GM12875 (cell line): Measurements from ENCODE around the gene SRSF7.
"Not testable (repeated sequence)": the region's sequence is repeated elsewhere in the genome, so short reads cannot be mapped to it uniquely, and the experiment has no call there.

Experiments used
- H3K4me3 ChIP-seq: one replicate; pipeline ENCODE4 v1.5.1; 2011; ENCODE audit warnings: low read depth, low read length, control low read depth
- TF ChIP-seq, protein P1 (sequence below): IDR thresholded peaks from 2 replicates; pipeline ENCODE4 v1.5.1; 2011; ENCODE audit warnings: low read depth, mild to moderate bottlenecking, control low read depth, inconsistent platforms, low read length, moderate library complexity, borderline replicate concordance; ENCODE audit not compliant: insufficient read depth

SRSF7 gene

DNA sequence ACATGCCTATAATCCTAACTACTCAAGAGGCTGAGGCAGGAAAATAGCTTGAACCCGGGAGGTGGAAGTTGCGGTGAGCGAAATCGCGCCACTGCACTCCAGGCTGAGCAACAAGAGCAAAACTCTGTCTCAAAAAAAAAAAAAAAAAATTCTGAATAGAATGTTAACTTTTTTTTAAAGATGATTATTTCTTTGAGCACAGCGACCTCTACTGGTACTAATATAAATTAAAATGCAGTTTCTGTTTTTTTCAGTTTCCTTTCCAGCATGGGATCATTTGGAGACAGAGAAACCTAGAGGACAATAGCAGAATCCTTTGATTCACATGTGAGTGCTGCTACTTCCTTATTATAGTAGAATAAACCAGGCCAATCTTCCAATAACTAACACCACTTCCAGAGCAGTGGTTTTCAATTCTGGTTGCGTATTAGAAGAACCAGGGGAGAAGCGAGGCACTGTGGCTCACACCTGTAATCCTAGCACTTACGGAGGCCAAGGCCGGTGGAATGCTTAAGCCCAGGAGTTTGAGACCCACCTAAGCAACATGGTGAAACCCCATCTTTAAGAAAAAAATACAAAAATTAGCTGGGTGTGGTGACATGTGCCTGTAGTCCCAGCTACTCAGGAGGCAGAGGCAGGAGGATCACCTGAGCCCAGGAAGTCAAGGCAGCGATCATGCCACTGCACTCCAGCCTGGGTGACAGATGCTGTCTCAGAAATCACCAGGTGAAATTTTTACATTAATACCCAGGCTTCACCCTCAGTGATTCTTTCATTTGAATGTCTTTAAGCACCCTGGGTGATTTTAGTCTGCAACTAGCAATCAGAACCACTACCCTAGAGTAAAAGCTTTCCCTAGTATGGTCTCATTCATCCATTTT is 10.1 kb downstream of the SRSF7 start:
- no peak overlapping the region for H3K4me3 ChIP-seq
- TF ChIP-seq, protein P1, sequence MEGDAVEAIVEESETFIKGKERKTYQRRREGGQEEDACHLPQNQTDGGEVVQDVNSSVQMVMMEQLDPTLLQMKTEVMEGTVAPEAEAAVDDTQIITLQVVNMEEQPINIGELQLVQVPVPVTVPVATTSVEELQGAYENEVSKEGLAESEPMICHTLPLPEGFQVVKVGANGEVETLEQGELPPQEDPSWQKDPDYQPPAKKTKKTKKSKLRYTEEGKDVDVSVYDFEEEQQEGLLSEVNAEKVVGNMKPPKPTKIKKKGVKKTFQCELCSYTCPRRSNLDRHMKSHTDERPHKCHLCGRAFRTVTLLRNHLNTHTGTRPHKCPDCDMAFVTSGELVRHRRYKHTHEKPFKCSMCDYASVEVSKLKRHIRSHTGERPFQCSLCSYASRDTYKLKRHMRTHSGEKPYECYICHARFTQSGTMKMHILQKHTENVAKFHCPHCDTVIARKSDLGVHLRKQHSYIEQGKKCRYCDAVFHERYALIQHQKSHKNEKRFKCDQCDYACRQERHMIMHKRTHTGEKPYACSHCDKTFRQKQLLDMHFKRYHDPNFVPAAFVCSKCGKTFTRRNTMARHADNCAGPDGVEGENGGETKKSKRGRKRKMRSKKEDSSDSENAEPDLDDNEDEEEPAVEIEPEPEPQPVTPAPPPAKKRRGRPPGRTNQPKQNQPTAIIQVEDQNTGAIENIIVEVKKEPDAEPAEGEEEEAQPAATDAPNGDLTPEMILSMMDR, result no peak; the same call in 1 of the 2 replicates

DNA sequence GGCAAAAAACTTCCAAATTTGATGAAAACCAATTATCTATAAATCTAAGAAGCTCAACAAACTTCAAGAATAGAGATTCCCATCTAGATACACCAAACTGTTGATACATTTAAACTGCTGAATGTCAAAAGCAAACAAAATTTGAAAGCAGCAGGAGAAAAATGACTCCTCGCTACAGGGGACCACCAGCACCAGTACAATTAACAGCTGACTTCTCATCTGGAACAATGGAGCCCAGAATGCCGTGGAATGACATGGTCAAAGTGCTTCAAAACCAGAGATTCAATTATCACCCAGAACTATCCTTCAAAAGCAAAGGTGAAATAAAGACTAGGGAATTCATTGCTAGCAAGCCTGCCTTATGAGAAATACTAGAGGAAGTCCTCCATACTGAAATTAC is 11.6 kb downstream of the SRSF7 start:
- H3K4me3 ChIP-seq, result no peak overlapping the region
- TF ChIP-seq, protein P1, result no peak

DNA sequence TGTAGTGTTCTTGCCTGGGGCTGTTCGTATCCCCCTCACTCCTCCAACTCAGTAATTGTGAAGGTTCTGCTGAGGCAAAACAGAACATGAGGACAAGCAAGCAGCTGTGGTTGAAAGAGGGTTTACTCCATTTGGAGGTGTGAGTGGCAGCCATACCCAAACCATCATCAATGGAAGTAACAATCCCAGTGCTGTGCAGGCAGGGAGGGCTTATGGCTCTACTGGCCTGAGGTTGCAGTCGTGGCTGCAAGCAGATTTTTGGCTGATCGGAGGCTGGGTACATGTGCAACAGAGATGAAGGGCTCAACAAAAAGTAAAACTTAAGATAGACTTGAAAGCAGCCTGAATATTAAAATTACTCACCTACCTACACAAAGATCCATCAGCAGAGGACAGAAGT is 13.2 kb downstream of the SRSF7 start:
- no peak overlapping the region for H3K4me3 ChIP-seq
- TF ChIP-seq, protein P1, result no peak

DNA sequence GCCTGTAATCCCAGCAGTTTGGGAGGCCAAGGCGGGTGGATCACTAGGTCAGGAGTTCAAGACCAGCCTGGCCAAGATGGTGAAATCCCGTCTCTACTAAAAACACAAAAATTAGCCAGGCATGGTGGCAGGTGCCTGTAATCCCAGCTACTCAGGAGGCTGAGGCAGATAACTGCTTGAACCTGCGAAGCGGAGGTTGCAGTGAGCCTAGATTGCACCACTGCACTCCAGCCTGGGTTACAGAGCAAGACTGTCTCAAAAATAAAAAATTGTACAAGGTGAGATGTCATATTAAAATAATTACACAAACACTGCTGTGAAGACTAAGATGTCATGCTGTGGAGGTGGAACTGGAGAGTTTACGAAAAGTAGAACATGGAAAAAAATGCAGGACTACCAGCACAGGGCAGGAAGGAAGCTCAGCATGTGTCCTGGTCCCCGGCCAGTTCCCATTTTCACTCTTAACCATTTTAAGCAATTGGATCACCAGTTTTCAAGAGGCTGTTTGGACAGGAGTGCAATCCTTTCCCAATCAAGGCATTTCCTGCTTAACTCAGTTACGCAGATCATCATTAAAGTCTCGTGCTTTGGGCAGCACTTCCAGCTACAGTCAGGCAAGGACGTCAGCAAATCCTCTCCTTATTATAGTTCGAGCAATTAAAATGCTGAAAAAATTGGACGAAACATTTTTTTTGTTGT is 14.0 kb downstream of the SRSF7 start:
- H3K4me3 ChIP-seq, result not testable (repeated sequence)

DNA sequence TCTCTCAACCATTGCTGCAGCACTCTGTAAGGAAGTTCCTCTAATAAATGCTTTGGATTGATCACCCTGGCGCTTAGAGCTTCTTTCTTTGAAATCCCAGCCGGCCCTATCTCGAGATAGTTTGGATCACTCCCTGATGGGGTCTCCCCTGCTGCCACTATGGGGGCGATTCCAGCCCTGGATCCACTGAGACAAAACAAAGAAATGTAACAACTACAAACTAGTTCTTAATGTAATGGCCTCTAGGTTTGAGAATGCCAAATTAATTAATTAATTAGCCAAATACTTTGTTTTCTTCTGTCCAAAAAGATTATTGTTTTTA is 15.2 kb downstream of the SRSF7 start:
- no peak overlapping the region for H3K4me3 ChIP-seq
- TF ChIP-seq, protein P1, result no peak

DNA sequence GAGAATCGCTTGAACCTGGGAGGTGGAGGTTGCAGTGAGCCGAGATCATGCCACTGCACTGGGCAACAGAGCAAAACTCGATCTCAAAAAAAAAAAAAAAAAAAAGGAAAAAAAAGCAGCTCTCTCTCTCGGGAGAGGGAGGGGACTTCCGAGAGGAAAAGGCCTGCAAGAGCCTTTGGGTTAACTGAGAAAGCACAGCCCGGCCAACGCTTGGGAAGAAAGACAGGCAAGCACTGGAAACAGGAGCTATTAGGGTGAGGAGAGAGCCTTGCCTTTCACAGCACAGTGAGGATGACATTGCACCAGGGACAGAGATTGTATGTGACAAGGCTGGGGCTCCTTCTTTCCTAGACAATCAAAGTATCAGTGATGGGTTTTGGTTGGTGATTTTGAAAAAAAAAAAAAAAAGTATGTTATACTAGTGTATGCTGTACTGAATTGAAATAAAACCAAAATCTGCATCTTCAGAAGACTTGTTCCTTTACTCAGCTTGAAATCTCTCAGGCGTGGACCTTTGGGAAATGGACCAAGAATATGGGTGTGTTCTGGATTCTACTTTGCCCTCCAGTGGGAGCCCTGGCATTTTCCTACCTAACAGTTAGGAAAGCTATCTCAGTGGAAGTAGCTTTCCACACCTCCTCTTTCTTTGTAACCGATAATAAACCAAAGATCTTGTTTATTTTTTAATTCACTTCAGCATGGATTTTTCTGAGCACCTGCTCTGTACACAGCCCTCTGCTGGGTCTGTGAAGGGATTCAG is 16.7 kb downstream of the SRSF7 start:
- TF ChIP-seq, protein P1, result no peak
- H3K4me3 ChIP-seq, result no peak overlapping the region

DNA sequence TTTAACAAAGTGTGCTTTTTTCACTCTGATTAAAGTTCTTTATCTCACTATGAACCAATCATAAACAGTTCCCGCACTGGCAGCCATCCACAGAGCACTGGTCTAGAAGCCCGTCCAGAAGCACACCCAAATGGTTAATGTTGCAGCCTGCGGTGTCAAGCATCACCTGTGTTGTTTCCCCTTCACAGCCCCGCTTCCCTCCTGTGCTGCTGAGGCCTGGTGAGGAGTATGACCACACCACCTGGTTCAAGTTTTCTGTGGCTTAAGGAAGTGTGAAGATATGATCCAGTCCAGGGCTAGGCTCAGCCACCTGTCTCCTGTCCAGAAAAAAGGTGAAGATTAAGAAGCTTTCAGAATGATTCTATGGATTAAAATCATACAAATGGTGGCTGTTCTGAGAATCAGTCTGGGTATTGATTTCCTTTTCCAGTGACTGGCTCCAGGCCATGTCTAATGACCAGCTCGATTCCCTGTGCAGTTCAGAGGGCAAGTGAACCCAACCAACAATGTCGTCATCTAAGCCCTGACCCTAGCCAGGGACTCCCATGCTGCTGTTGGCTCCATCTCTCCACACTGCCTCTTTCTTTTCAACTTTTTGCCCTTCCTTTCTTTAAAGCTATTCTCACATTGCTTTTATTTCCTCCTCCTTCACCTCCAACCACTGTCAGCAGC is 17.7 kb downstream of the SRSF7 start:
- H3K4me3 ChIP-seq, result no peak overlapping the region
- TF ChIP-seq, protein P1, result no peak
